ENCODE measurements around the gene GGA1.
"Not testable (repeated sequence)": the region's sequence is repeated elsewhere in the genome, so short reads cannot be mapped to it uniquely, and the experiment has no call there.

Gene GGA1

GRCh38 chr22:37569921-37570660 lies 38.5 kb upstream of the GGA1 start:
- peak overlapping the region; percentile 30 for H3K27ac ChIP-seq
- DNase-seq (ENCODE audit: low read depth, low spot score), result no peak

GRCh38 chr22:37570661-37570976 lies 38.0 kb upstream of the GGA1 start:
- H3K27ac ChIP-seq, result peak overlapping the region; percentile 30
- DNase-seq (ENCODE audit: low read depth, low spot score), result no peak

- DNase-seq (ENCODE audit: low read depth, low spot score), result no peak
- no peak overlapping the region for H3K27ac ChIP-seq
Observed at GRCh38 chr22:37571258-37571991, 37.2 kb upstream of the GGA1 start.

- no peak overlapping the region for H3K27ac ChIP-seq
- no peak for DNase-seq (ENCODE audit: low read depth, low spot score)
Observed at GRCh38 chr22:37571992-37572373, 36.7 kb upstream of the GGA1 start.

- no peak overlapping the region for H3K27ac ChIP-seq
- DNase-seq (ENCODE audit: low read depth, low spot score), result no peak
Observed at GRCh38 chr22:37575490-37576003, 33.1 kb upstream of the GGA1 start.

GRCh38 chr22:37578002-37578401 lies 30.6 kb upstream of the GGA1 start:
- no peak for DNase-seq (ENCODE audit: low read depth, low spot score)
- no peak overlapping the region for H3K27ac ChIP-seq

- no peak overlapping the region for H3K27ac ChIP-seq
- DNase-seq (ENCODE audit: low read depth, low spot score), result no peak
Observed at GRCh38 chr22:37581504-37581903, 27.1 kb upstream of the GGA1 start.

GRCh38 chr22:37582526-37582925 lies 26.1 kb upstream of the GGA1 start:
- H3K27ac ChIP-seq, result no peak overlapping the region
- no peak for DNase-seq (ENCODE audit: low read depth, low spot score)

GRCh38 chr22:37588546-37589215 lies 20.0 kb upstream of the GGA1 start:
- DNase-seq (ENCODE audit: low read depth, low spot score), result no peak
- H3K27ac ChIP-seq, result no peak overlapping the region

GRCh38 chr22:37589636-37590035 lies 19.0 kb upstream of the GGA1 start:
- H3K27ac ChIP-seq, result no peak overlapping the region
- no peak for DNase-seq (ENCODE audit: low read depth, low spot score)

- not testable (repeated sequence) for DNase-seq (ENCODE audit: low read depth, low spot score); H3K27ac ChIP-seq
Observed at GRCh38 chr22:37591081-37591480, 17.6 kb upstream of the GGA1 start.

GRCh38 chr22:37591823-37592404 lies 16.7 kb upstream of the GGA1 start:
- no peak overlapping the region for H3K27ac ChIP-seq
- DNase-seq (ENCODE audit: low read depth, low spot score), result no peak

GRCh38 chr22:37594237-37594636 lies 14.4 kb upstream of the GGA1 start:
- no peak for DNase-seq (ENCODE audit: low read depth, low spot score)
- H3K27ac ChIP-seq, result no peak overlapping the region

GRCh38 chr22:37599153-37599552 lies 9.5 kb upstream of the GGA1 start:
- H3K27ac ChIP-seq, result no peak overlapping the region
- no peak for DNase-seq (ENCODE audit: low read depth, low spot score)

- DNase-seq (ENCODE audit: low read depth, low spot score), result no peak
- no peak overlapping the region for H3K27ac ChIP-seq
Observed at GRCh38 chr22:37601203-37601539, 7.5 kb upstream of the GGA1 start.

GRCh38 chr22:37601540-37602442 lies 6.8 kb upstream of the GGA1 start:
- H3K27ac ChIP-seq, result no peak overlapping the region
- DNase-seq (ENCODE audit: low read depth, low spot score), result no peak

- H3K27ac ChIP-seq; DNase-seq (ENCODE audit: low read depth, low spot score): not testable (repeated sequence)
Observed at GRCh38 chr22:37602546-37603277, 5.9 kb upstream of the GGA1 start.

- no peak for DNase-seq (ENCODE audit: low read depth, low spot score)
- no peak overlapping the region for H3K27ac ChIP-seq
Observed at GRCh38 chr22:37604074-37604473, 4.6 kb upstream of the GGA1 start.

- no peak for DNase-seq (ENCODE audit: low read depth, low spot score)
- H3K27ac ChIP-seq, result no peak overlapping the region
Observed at GRCh38 chr22:37604875-37605274, 3.8 kb upstream of the GGA1 start.
